Aorta (tissue), 5 donors: Measurements from ENCODE around the gene AMZ2. TPM values are rescaled to one million over a fixed set of nuclear protein-coding genes. Genes with fewer than 3 reads are reported as not detected.

Experiments used
- ATAC-seq: fragments of 200-7000 bp; cut with Tn5 transposase; one replicate; pipeline ENCODE4 v1.9.1; 2022; ENCODE audit warnings: moderate library complexity; ENCODE audit not compliant: low FRiP score
- DNase-seq, 2 donors: peaks; one replicate each; pipeline ENCODE4 v3.0.0-alpha.2; 2020
- H3K27ac ChIP-seq, 2 donors: one replicate each; pipeline ENCODE4 v1.5.1; 2013; ENCODE audit warnings: low read length in 2 of 2, mild to moderate bottlenecking in 2 of 2, moderate library complexity in 2 of 2, control low read depth in 1 of 2, inconsistent platforms in 1 of 2, low read depth in 1 of 2
- H3K27me3 ChIP-seq, 2 donors: one replicate each; pipeline ENCODE4 v1.6.1; 2013; ENCODE audit warnings: control low read depth in 1 of 2, low read length in 1 of 2, mild to moderate bottlenecking in 1 of 2, moderate library complexity in 1 of 2; ENCODE audit not compliant: insufficient read depth in 2 of 2, control insufficient read depth in 1 of 2
- H3K36me3 ChIP-seq, 2 donors: one replicate each; pipeline ENCODE4 v1.6.1; 2013; ENCODE audit warnings: control low read depth in 1 of 2, low read length in 1 of 2, mild to moderate bottlenecking in 1 of 2; ENCODE audit not compliant: insufficient read depth in 2 of 2, control insufficient read depth in 1 of 2
- H3K4me1 ChIP-seq, 2 donors: one replicate each; pipeline ENCODE4 v1.6.1; 2013; ENCODE audit warnings: low read length in 2 of 2, control low read depth in 1 of 2, mild to moderate bottlenecking in 1 of 2, moderate library complexity in 1 of 2; ENCODE audit not compliant: insufficient read depth in 2 of 2, control insufficient read depth in 1 of 2
- H3K4me3 ChIP-seq, 2 donors: one replicate each; pipeline ENCODE4 v1.5.1; 2013; ENCODE audit warnings: low read length in 2 of 2, control low read depth in 1 of 2, mild to moderate bottlenecking in 1 of 2
- H3K9me3 ChIP-seq: one replicate; pipeline ENCODE4 v1.6.1; 2013; ENCODE audit warnings: mild to moderate bottlenecking, low read length; ENCODE audit not compliant: control insufficient read depth
- WGBS, 2 donors: extraction: QIAGEN DNeasy Blood & Tissue Kit; methylation state at CpG; one replicate each; pipeline ENCODE4 v1.1.7; 2013; 5-methylcytosine and 5-hydroxymethylcytosine counted together
- intact Hi-C, 2 donors: fragments of 100-400 bp; cut with DNase I; formaldehyde crosslinking; loops; one replicate each; pipeline versions ENCODE4 v1.14.2 to v1.15.0; 2022
- polyA plus RNA-seq, 2 donors: library from polyadenylated mRNA; stranded (reverse); fragments of 200-250 nt; gene quantifications; one replicate each; pipeline ENCODE4 v1.2.3, GENCODE V29; 2013
- total RNA-seq, 2 donors: library from RNA; stranded (reverse); fragmentation: NEBNext Ultra II Directional; extraction: Animal tissue kit (Norgen Biotek cat#: 25700); gene quantifications; one replicate each; pipeline ENCODE4 v1.2.1, GENCODE V29; 2021
- donor health status: healthy with polysubstance abuse.
- donor health status: Bipolar disorder and iron deficiency.
- donor health status: DM: no; HTN: no; CAD: no.
- donor health status: DM: no; HTN: no; CAD: no.
- donor health status: DM: yes; HTN: yes; CAD: no.

The AMZ2 gene
- total and polyA plus RNA-seq, 4 donors, result 32.4 to 75.3 (median 49.7) TPM

- WGBS, 2 donors, result 87 to 91% methylated on average over 18 of the region's 18 CpGs
- Histone ChIP-seq H3K4me3 (no peak overlapping the region), H3K27ac (no peak overlapping the region), H3K36me3 (no peaks in the 10 kb centered on the region), H3K4me1 (no peaks in the 10 kb centered on the region), H3K9me3 (no peaks in the 10 kb centered on the region), H3K27me3 (no peaks in the 10 kb centered on the region)
- intact Hi-C loops, result no loop called here
- ATAC-seq, result no peak
- no peak for DNase-seq
Measured at GRCh38 chr17:68296217-68297191, 48.7 kb downstream of the AMZ2 start.

- no peaks in the 10 kb centered on the region for H3K4me1 ChIP-seq
- no peak overlapping the region for H3K4me3 ChIP-seq
- ATAC-seq, result no peak
- no peaks in the 10 kb centered on the region for H3K36me3 ChIP-seq
- H3K27me3 ChIP-seq, result no peaks in the 10 kb centered on the region
- no peak for DNase-seq
- no peaks in the 10 kb centered on the region for H3K9me3 ChIP-seq
- no peak overlapping the region for H3K27ac ChIP-seq
- WGBS, 2 donors, result 48 to 55% methylated on average over 4 of the region's 4 CpGs
- intact Hi-C loops, result no loop called here
Measured at GRCh38 chr17:68297195-68297594, 49.4 kb downstream of the AMZ2 start.

- intact Hi-C loops, result no loop called here
- no peak for ATAC-seq
- no peaks in the 10 kb centered on the region for H3K27me3 ChIP-seq
Measured at GRCh38 chr17:68298601-68299000, 50.8 kb downstream of the AMZ2 start.

GRCh38 chr17:68299817-68300216 is 52.0 kb downstream of the AMZ2 start:
- DNase-seq, result no peak
- WGBS, 2 donors, result 95 to 97% methylated on average over 3 of the region's 3 CpGs
- Histone ChIP-seq H3K4me1 (no peaks in the 10 kb centered on the region), H3K9me3 (no peaks in the 10 kb centered on the region), H3K27me3 (no peaks in the 10 kb centered on the region), H3K4me3 (no peak overlapping the region), H3K27ac (no peak overlapping the region), H3K36me3 (no peaks in the 10 kb centered on the region)
- intact Hi-C loops, result no loop called here
- ATAC-seq, result no peak

More at GRCh38 chr17:68298601-68299000, 50.8 kb downstream of the AMZ2 start:
- H3K36me3 ChIP-seq, result no peaks in the 10 kb centered on the region
- H3K27ac ChIP-seq, result no peak overlapping the region
- no peaks in the 10 kb centered on the region for H3K9me3 ChIP-seq
- DNase-seq, result no peak
- no peak overlapping the region for H3K4me3 ChIP-seq
- H3K4me1 ChIP-seq, result no peaks in the 10 kb centered on the region

GRCh38 chr17:68301438-68301959 is 53.7 kb downstream of the AMZ2 start:
- intact Hi-C loops, result no loop called here
- no peak for DNase-seq
- ATAC-seq, result no peak
- H3K4me1 ChIP-seq, result no peaks in the 10 kb centered on the region
- H3K4me3 ChIP-seq, result no peak overlapping the region
- no peak overlapping the region for H3K27ac ChIP-seq
- no peaks in the 10 kb centered on the region for H3K9me3 ChIP-seq
- H3K27me3 ChIP-seq, result no peaks in the 10 kb centered on the region
- 71 to 78% methylated on average over 9 of the region's 9 CpGs for WGBS, 2 donors
- no peaks in the 10 kb centered on the region for H3K36me3 ChIP-seq

GRCh38 chr17:68302066-68302564 is 54.3 kb downstream of the AMZ2 start:
- 54 to 59% methylated on average over 10 of the region's 10 CpGs for WGBS, 2 donors
- Histone ChIP-seq H3K4me1 (no peaks in the 10 kb centered on the region), H3K27ac (no peak overlapping the region), H3K27me3 (no peaks in the 10 kb centered on the region), H3K4me3 (no peak overlapping the region), H3K9me3 (no peaks in the 10 kb centered on the region), H3K36me3 (no peaks in the 10 kb centered on the region)
- intact Hi-C loops, result no loop called here
- ATAC-seq (no peak), DNase-seq (no peak)

GRCh38 chr17:68302666-68303065 is 54.8 kb downstream of the AMZ2 start:
- DNase-seq (no peak), ATAC-seq (no peak)
- Histone ChIP-seq H3K27me3 (no peaks in the 10 kb centered on the region), H3K27ac (no peak overlapping the region), H3K4me1 (no peaks in the 10 kb centered on the region), H3K9me3 (no peaks in the 10 kb centered on the region), H3K36me3 (no peaks in the 10 kb centered on the region), H3K4me3 (no peak overlapping the region)
- 59 to 69% methylated on average over 4 of the region's 4 CpGs for WGBS, 2 donors
- intact Hi-C loops, result no loop called here

GRCh38 chr17:68304706-68305105 is 56.9 kb downstream of the AMZ2 start:
- H3K36me3 ChIP-seq, result no peaks in the 10 kb centered on the region
- WGBS, 2 donors, result 93 to 94% methylated on average over 6 of the region's 6 CpGs
- H3K4me1 ChIP-seq, result no peaks in the 10 kb centered on the region
- no peaks in the 10 kb centered on the region for H3K27me3 ChIP-seq
- no peak overlapping the region for H3K27ac ChIP-seq
- H3K4me3 ChIP-seq, result no peak overlapping the region
- intact Hi-C loops, result no loop called here
- DNase-seq, result no peak
- H3K9me3 ChIP-seq, result no peaks in the 10 kb centered on the region
- ATAC-seq, result no peak

GRCh38 chr17:68305142-68305541 is 57.3 kb downstream of the AMZ2 start:
- no peak for DNase-seq
- Histone ChIP-seq H3K27ac (no peak overlapping the region), H3K4me3 (no peak overlapping the region), H3K9me3 (no peaks in the 10 kb centered on the region), H3K4me1 (no peaks in the 10 kb centered on the region), H3K36me3 (no peaks in the 10 kb centered on the region), H3K27me3 (no peaks in the 10 kb centered on the region)
- no peak for ATAC-seq
- intact Hi-C loops, result no loop called here
- 79 to 85% methylated on average over 4 of the region's 4 CpGs for WGBS, 2 donors
